ENCODE measurements around the gene TP53BP1. TPM values are rescaled to one million over a fixed set of nuclear protein-coding genes. Genes with fewer than 3 reads are reported as not detected.

The TP53BP1 gene
- total RNA-seq, 1 donor from 2014 or later = 61.6 TPM

Other genes starting within 250 kb of the TP53BP1 start
- gene TGM5, start 226.2 kb downstream of the TP53BP1 start, total RNA-seq = 0.26 TPM
- gene TGM7, start 190.9 kb downstream of the TP53BP1 start, total RNA-seq = not detected
- 7.5 TPM for gene LCMT2, start 162.6 kb downstream of the TP53BP1 start, total RNA-seq
- 26.0 TPM for gene ZSCAN29, start 122.1 kb downstream of the TP53BP1 start, total RNA-seq
- 22.0 TPM for gene TUBGCP4, start 122.1 kb downstream of the TP53BP1 start, total RNA-seq
- gene MAP1A, start 24.5 kb upstream of the TP53BP1 start, total RNA-seq = 22.5 TPM
- gene PPIP5K1, start 97.1 kb upstream of the TP53BP1 start, total RNA-seq = 104 TPM
- gene CKMT1B, start 100.9 kb upstream of the TP53BP1 start, total RNA-seq = 52.7 TPM
- 1.6 TPM for gene STRC, start 125.6 kb upstream of the TP53BP1 start, total RNA-seq
- gene CATSPER2, start 155.7 kb upstream of the TP53BP1 start, total RNA-seq = 8.1 TPM
- 65.4 TPM for gene CKMT1A, start 200.7 kb upstream of the TP53BP1 start, total RNA-seq